ENCODE measurements around the gene SMARCA2.

SMARCA2 gene

GRCh38 chr9:2016408-2017330 is 1.5 kb downstream of the SMARCA2 start:
- peak; percentile 84 for DNase-seq

DNA sequence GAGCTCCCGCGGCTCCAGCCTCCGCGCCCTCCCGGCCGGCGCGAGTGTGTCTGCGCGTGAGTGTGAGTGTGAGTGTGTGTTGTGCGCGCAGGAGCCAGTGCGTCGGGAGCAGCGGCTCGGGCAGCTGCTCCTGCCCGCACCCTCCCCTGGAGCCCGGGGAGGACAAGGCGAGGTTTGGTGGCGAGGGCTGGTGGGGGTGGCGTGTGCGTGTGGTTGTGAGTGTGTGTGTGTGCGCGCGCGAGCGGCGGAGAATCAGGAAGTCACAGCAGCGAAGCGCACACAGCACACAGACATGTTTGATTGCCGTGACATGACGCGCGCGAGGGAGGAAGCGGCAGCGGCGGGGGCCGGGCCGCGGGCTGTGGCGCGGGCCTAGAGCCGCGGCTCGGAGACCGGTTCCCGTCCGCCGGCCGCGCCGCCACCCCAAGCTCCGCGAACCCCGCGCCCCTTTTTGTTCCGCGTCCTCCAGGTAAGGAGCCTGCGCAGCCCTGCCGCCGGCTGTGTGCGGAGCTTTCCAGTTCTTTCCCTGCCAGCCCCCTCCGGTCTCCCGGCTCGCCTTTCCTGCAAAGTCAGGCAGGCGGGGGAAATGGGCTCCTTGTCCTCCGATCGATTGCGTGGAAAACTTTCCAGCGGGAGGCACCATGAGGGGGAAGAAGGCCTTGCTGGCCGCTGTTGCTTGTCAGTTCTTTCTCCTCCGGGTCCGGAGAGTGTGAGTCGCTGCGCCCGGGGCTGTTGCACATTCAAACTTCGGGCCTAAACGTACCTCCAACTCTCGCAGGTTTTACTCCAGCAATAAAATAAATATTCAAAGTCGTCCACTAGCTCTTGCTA is 2.4 kb downstream of the SMARCA2 start:
- peak; percentile 87 for DNase-seq

DNA sequence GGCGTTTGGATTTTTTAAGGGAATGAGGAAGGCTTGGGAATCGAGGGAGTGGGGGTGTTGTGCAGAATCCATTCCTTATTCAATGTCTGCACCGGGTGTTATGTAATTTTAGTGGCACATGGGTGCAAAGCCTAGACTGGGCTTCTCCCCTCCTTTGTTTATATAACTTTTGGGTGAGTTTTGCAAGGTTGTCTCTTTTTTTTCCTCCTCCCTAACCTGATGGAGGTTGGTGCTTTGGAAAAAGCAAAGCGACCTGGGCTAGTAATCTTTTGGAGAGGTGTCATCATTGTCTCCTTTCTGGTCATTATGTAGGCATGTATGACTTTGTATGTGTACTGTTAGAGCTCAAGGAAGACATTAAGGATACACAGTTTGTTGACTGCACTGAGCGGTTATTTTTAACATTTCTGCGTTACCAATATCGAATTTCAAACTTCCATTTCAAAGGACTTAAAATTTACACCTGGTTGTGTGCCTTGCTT is 3.1 kb downstream of the SMARCA2 start:
- peak; percentile 46 for DNase-seq

- DNase-seq: peak; percentile 66
Observed at GRCh38 chr9:2018764-2019558, 3.8 kb downstream of the SMARCA2 start.

DNA sequence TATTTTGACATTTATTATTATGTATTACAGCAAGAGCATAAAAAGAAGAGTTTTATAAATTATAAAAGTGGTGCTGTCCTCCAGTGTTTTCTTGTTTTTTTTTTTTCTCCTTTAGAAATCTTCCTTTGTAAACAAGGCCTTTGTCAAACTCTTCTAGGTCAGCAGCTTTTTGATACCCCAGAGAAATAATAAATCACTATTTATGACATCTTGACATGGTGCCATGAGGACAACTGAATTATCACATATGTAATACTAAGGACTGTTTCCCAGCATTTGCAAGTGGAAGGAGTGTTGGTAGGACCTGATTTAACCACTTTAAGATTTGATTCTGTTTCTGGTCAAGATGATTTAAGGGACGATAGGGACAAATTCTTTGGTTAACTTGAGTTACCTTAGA is 4.6 kb downstream of the SMARCA2 start:
- no peak for DNase-seq

GRCh38 chr9:2021731-2022130 is 6.6 kb downstream of the SMARCA2 start:
- no peak for DNase-seq

DNA sequence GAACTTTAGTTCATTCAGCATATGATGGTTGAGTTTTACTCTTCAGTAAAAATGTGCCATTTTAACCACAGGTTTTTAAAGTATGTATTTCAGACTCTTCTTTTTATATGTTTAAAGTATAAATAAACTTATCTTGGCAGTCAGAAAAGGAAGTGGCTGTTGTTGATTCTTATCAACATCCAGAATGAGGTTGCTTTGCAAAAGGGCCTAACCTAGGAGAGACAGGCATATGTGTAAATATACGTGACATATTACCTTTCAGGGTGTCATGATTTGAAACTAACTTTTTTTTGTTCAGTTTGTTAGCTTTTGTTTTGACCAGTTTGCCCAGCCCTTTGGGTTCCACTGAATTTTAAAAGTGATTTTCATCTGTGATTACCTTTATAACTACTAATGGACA is 7.4 kb downstream of the SMARCA2 start:
- peak; percentile 57 for DNase-seq

DNA sequence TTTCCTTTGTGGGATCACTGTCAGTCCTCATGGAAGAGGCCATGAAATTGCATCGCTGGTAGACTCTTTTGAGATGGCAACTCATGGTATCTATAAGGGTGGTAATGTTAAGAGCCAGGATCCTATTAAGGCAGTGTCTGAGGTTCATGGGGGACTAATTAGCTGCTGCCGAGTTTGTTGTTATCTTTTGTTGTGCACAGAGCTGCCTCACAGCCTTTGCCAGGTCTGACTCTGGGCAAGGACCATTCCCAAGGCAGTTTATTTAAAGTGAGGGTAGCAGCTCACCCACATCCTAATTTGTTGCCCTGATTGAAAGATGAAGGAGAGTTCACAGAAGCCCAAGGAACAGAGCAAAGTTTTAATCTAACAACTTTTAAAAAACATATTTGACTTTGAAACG is 7.9 kb downstream of the SMARCA2 start:
- DNase-seq: peak; percentile 51

DNA sequence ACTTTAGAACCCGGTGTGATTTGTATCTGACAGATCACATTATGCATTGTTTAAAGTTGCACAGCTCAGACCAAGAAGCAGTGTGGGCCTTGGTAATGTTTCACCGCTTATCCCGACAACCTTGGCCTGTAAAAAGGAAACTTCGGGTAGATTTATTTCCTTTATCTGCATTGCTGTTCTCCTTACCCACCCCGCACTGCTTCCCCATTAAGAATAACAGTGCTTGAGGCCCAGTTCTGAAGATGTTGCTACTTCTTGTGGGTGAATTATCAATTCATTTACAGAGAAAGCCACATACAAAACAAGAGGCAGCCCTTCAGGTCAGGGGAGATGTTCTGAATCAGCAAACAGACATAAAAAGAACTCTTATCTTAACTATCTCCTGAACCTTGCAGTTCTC is 8.4 kb downstream of the SMARCA2 start:
- peak; percentile 74 for DNase-seq

GRCh38 chr9:2024888-2025782 is 10.0 kb downstream of the SMARCA2 start:
- peak; percentile 51 for DNase-seq

GRCh38 chr9:2026220-2026997 is 11.3 kb downstream of the SMARCA2 start:
- DNase-seq: peak; percentile 20

- DNase-seq: no peak
Observed at GRCh38 chr9:2027543-2028160, 12.5 kb downstream of the SMARCA2 start.

GRCh38 chr9:2028888-2029287 is 13.7 kb downstream of the SMARCA2 start:
- DNase-seq: no peak

DNA sequence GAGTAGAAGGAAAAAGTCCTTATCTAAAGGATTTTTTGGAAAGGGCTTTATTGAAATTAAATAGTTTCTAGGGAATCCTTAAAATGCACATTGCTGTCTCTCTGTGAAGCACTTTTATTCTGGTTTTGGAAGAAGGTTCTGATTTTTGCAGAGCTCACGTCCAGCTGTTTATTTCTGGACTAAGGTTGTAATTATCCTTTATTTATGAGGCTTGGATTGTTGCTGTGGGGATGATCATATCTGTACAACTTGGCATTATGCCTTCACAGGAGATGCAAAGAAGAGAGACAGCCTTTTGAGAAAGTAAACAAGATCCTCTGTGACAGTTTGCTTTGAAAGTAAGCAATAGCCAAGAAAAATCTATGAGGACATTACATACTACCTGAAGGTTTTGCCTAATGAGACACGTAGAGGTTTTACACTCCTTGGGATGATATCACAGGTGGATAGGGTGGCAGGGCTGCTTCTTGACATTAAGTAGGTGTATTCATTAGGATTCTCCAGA is 14.6 kb downstream of the SMARCA2 start:
- DNase-seq: no peak

- peak; percentile 79 for DNase-seq
Observed at GRCh38 chr9:2032234-2032633, 17.1 kb downstream of the SMARCA2 start.

DNA sequence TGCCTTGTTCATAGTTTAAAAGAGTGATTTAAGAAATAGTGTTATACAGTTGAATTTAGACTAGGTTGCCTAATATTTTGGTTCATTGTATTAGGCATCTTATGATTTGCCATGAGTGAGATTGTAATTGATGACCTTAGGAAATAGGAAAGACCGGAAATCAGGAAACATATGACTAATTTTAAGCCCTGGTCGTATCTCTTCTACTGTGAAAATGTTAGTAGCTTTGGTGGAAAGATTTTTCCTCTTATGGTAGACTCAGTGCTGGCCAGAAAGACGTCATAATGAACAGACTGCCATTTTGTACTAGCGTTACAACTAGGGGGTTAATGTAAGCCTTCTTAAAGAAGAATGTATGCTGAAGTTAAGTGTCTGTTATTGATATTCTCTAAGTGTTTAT is 21.7 kb downstream of the SMARCA2 start:
- no peak for DNase-seq

GRCh38 chr9:2039294-2040180 is 24.4 kb downstream of the SMARCA2 start:
- no peak for DNase-seq

GRCh38 chr9:2040828-2041227 is 25.7 kb downstream of the SMARCA2 start:
- no peak for DNase-seq

DNA sequence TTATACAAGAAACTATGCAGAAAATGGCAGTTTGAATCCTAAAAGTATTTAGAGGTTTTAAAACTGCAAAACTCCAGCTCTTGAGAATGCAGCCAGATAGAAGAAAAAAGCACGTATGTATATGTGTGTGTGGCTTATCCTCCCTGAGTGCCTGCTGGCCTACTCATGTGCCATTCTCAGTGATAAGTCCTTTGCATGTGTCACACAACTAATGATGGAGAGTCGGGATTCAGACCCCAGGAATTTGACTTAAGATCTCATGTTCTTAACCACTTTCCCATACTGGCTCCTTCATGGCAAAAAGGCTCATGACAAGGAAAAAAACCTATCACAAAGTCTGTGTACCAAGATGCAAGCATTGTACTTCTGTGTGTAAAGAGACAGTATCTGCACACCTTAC is 26.6 kb downstream of the SMARCA2 start:
- no peak for DNase-seq

All from hematopoietic multipotent progenitor cell treated with erythropoietin and hydrocortisone succinate and interleukin-3 and kit ligand, for 6 days (in vitro differentiated cells).